HepG2 (cell line): ENCODE measurements around the gene SLC6A5. TPM values are rescaled to one million over a fixed set of nuclear protein-coding genes. Genes with fewer than 3 reads are reported as not detected.

ENCODE experiments used
- HBP1 ChIP-seq: IDR thresholded peaks from 2 replicates; pipeline ENCODE4 v1.6.1; 2016; ENCODE audit warnings: low read depth, control low read depth
- HIVEP1 ChIP-seq: sonication (generic); formaldehyde crosslinking; IDR thresholded peaks from 2 replicates; pipeline ENCODE4 v1.4.0; 2020; ENCODE audit warnings: mild to moderate bottlenecking, missing genetic modification reagents
- KDM3A ChIP-seq: IDR thresholded peaks from 2 replicates; pipeline ENCODE4 v1.6.1; 2018; ENCODE audit warnings: low read depth, missing compliant biosample characterization
- KDM4B ChIP-seq: sonication (generic); formaldehyde crosslinking; IDR thresholded peaks from 2 replicates; pipeline ENCODE4 v1.4.0; 2020; ENCODE audit warnings: missing genetic modification reagents
- KIAA2018 ChIP-seq: sonication (generic); formaldehyde crosslinking; IDR thresholded peaks from 2 replicates; pipeline ENCODE4 v1.5.0; 2020; ENCODE audit warnings: mild to moderate bottlenecking, missing genetic modification reagents, borderline replicate concordance
- NFKB2 ChIP-seq: sonication (generic); formaldehyde crosslinking; IDR thresholded peaks from 2 replicates; pipeline ENCODE4 v1.4.0; 2020; ENCODE audit warnings: missing genetic modification reagents, borderline replicate concordance
- TEAD3 ChIP-seq: optimal IDR thresholded peaks from 2 replicates; pipeline ENCODE3; 2016; ENCODE audit warnings: borderline replicate concordance
- YY1 ChIP-seq: IDR thresholded peaks from 2 replicates; pipeline ENCODE4 v1.6.1; 2011; ENCODE audit warnings: low read length, low read depth, moderate library complexity, mild to moderate bottlenecking; ENCODE audit not compliant: insufficient read depth, insufficient replicate concordance
- ZNF484 ChIP-seq: sonication (generic); formaldehyde crosslinking; IDR thresholded peaks from 2 replicates; pipeline ENCODE4 v1.5.1; 2020; ENCODE audit warnings: mild to moderate bottlenecking, low read depth, missing genetic modification reagents, borderline replicate concordance
- ZNF552 ChIP-seq: sonication (generic); formaldehyde crosslinking; IDR thresholded peaks from 2 replicates; pipeline ENCODE4 v1.9.0; 2022; ENCODE audit warnings: missing genetic modification reagents, mild to moderate bottlenecking, borderline replicate concordance
- ZNF562 ChIP-seq: sonication (generic); formaldehyde crosslinking; IDR thresholded peaks from 2 replicates; pipeline ENCODE4 v1.8.0; 2022; ENCODE audit warnings: missing genetic modification reagents, borderline replicate concordance
- polyA plus RNA-seq, 8 experiments: library from polyadenylated mRNA; depleted of rRNA in 3 of 8; stranded (reverse) in 7 of 8; unstranded in 1 of 8; fragments of >200 nt; fragmentation: Illumina TruSeq in 4 of 8; extraction: Trizol in 4 of 8; gene quantifications; 2 replicates each; pipeline versions ENCODE4 v1.2.1 to v1.2.3, GENCODE V29; 2011 to 2016; ENCODE audit warnings: low read depth in 4 of 8, missing spikeins in 1 of 8, mixed read lengths in 1 of 8; ENCODE audit not compliant: insufficient read depth in 1 of 8
- total RNA-seq, 5 experiments: library from RNA; depleted of rRNA; stranded (reverse); fragments of >200 nt; fragmentation: Illumina TruSeq; extraction: Trizol; gene quantifications; 2 replicates each; pipeline ENCODE4 v1.2.3, GENCODE V29; 2016; ENCODE audit warnings: low read depth in 1 of 5

SLC6A5 gene
- total and polyA plus RNA-seq, 2 of the 13 experiments (the other 11 are each of a cell fraction or from before 2014, with no cell fraction given): not detected

- no peak for TF ChIP-seq KIAA2018 (CRISPR knock-in tag)
- TF ChIP-seq HBP1 (CRISPR knock-in tag): no peak
- peak; percentile 48 for TF ChIP-seq TEAD3 (CRISPR knock-in tag)
- no peak for TF ChIP-seq KDM3A (CRISPR knock-in tag)
- no peak for TF ChIP-seq ZNF552 (CRISPR knock-in tag)
- no peak for TF ChIP-seq KDM4B (CRISPR knock-in tag)
- TF ChIP-seq ZNF562 (CRISPR knock-in tag): no peak
- TF ChIP-seq YY1: no peak
- peak; percentile 62; the same call in 1 of the 2 replicates for TF ChIP-seq NFKB2 (CRISPR knock-in tag)
- TF ChIP-seq ZNF484: no peak
- TF ChIP-seq HIVEP1 (CRISPR knock-in tag): no peak
Observed at GRCh38 chr11:20609727-20610707, 10.6 kb downstream of the SLC6A5 start (continued).
